ENCODE measurements around the gene NHS.

The NHS gene

GRCh38 chrX:17374619-17375366 is at the start of gene NHS:
NHS (plus strand) TSS chrX:17375200; CDS start chrX:17375758, 558 bp downstream.
- FAIRE-seq: no peak

DNA sequence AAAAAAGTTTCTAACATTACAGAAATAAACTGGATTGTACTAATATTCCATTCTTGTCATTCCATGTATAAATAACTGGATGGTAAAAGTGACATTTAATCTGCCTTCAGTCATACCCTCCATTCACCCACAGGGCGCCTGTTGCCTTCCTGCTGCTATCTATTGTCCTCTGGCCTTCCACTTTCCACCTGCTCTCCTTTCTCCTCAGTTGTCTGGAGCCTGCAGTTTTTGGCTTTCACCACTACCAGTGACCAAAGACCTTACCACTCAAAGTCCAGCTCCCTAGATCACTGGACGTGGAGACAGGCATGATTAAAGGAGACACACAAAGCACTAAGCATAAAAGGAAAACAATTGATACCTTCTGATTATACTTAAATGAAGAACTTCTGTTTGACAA is 46.2 kb upstream of the NHS start:
- no peak for FAIRE-seq

DNA sequence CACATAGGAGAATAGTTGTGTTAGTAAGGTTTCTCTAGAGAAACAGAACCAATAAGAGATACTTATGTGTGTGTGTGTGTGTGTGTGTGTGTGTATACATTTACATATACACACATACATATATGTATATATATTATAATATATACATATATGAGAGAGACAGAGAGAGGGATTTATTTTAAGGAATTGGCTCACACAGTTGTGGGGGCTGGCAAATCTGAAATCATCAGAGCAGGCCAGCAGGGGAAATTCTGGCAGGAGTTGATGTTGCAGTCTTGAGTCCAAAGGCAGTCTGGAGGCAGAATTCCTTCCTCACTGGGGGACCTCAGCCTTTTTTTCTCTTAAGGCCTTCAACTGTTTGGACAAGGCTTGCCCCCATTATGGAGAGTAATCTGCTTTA is 38.6 kb upstream of the NHS start:
- FAIRE-seq: no peak

GRCh38 chrX:17355976-17356375 is 19.0 kb upstream of the NHS start:
- no peak for FAIRE-seq

DNA sequence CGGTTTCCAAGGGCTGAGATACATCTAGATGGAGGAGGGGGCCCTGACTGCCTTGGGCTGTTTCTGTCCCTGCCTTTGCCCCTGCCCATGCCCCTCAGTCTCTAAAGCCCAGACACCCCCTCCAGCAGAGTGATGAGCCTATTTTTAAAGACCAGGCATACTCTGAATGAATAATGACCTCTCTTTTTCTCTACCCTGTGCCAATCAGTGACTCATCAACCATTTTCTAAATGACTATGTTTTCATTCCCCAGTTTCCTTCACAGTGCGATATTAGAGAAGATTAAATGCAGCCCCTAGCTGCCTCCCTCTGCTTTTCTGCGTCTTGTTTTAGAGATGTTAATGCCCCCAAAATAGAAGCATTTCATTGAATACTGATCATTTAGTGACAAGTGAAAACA is 15.5 kb upstream of the NHS start:
- no peak for FAIRE-seq

DNA sequence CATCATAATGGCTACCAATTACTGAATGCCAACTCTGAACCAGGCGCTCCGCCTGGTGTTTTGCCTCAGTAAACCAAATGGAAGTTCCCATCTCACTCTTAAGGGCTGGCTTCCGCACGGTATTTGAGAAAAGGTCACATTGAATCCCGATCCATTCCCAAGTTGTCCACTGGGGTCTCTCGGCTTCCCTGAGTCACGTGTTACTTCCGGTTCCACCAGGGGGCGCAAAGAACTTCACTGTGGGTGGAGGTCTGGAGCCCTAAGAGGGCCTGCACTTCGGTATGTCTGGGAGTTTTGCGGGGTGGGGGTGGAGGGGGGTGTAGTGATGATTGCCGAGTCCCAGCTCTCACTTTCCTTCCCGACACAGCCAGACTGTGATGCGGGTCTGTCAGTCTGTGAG is 13.4 kb upstream of the NHS start:
- no peak for FAIRE-seq

DNA sequence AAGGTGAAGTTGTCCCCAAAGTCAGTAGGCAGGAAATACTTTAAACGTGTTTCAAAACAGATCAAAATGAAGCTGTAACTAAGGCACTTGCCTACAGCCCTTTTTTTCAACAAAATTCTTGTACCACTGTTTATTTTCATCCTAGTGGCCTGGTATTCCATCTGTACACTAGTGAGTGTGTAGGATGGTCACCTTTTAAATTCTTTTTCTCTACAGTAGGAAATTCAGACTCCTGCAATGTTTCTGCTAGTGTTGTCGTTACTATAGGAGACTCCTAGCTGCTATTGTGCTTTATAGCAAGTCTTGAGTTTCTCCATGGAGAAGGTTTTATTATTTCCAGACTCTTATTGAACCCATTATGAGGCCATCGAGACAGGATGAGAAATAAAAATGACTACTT is 7.0 kb upstream of the NHS start:
- no peak for FAIRE-seq

GRCh38 chrX:17369309-17369708 is 5.7 kb upstream of the NHS start:
- FAIRE-seq: no peak

DNA sequence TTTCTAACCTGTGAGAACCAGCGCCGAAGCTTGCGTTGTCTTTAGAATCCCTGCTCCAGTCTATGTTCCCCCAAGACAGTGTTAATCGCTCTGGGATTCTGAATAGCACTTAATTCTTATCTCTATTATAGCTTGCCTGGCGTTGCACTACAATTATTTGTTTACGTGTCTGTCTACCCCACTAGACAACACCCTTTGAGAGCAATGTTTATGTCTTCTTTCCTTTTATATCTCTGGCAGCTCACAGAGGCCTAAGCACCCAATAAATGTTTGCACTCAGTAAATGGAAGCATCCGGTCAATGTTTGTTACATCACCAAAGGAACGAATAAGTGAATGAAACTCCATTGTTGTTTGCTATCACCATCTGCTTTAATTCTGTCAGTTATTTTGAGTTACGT is 4.8 kb upstream of the NHS start:
- FAIRE-seq: no peak

GRCh38 chrX:17372052-17372451 is 2.9 kb upstream of the NHS start:
- no peak for FAIRE-seq

DNA sequence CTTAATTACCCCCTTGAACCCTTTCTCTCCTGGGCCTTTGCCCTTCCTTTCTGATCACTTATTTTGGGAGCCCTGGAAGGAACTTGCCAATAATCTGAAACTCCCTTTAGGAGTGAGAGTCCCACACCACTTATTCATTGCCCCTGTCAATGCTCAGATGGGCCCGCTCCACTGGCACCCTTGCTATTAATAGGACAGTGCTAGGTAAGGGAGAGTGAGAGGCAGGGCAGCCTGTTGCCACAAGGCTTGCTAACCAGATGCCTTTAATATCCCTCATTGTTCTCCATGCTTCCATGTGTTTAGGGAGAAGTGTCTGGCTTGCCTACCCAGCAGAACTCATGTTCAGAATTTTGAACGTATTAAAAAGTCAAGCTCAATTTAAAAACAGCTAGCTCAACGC is 1.7 kb upstream of the NHS start:
- no peak for FAIRE-seq

- no peak for FAIRE-seq
These were observed 302 bp downstream of the NHS start for GRCh38 chrX:17375367-17375636.

DNA sequence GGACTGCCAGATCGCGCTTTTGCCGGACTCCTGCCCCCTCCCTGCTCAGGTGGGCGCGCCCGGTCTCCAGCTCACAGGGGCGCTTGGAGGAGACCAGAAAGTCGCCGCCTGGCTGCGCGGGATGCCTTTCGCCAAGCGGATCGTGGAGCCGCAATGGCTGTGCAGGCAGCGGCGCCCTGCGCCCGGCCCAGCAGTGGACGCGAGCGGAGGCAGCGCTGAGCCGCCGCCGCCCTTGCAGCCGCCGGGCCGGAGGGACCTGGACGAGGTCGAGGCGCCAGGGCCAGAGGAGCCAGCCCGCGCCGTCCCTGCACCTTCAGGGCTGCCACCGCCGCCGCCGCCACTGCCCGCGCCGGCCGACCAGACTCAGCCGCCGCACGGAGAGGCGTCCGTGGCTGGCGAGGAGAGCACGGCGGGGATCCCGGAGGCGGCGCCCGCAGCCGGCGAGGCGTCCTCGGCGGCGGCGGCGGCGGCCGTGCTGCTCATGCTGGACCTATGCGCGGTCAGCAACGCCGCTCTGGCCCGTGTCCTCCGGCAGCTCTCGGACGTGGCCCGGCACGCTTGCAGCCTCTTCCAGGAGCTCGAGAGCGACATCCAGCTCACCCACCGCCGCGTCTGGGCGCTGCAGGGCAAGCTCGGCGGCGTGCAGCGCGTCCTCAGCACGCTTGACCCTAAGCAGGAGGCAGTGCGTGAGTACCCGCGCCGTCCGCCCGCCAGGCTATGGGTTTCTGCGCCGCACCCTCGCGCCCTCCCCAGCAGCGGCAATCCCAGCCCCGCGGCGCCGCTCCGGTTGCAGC is 834 bp downstream of the NHS start:
- no peak for FAIRE-seq

DNA sequence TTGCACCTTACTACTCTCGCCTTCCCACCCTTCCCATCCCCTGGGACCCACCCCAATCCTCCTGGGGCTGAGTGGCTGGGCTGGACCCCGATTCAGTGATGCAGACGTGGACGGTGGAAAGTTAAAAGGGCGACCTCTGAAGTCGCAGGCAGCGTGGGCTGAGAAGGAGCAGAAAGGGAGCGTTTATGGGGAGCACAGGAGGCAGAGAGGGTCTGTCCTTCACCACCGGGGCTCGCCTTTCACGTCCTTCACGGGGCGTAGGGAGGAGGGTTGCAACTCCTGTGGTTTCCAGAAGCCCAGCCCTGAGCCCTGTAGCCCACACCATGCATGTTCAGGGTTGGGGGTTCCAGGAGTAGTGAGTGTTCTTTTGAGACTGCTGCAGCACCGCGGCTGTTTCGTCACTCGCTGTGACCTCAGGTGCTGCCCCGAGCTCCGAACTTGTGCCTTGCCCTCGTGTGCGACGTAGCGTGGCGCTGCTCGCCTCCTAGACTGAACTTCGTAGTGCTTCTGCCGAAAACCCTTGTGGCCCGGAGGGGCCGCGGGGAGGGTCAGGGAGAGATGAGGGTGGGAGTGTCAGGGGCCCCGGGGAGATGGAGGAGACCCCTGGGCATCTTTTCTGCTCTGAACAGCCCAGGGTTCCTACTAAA is 1.6 kb downstream of the NHS start:
- FAIRE-seq: no peak

GRCh38 chrX:17377091-17377717 is 2.2 kb downstream of the NHS start:
- no peak for FAIRE-seq

DNA sequence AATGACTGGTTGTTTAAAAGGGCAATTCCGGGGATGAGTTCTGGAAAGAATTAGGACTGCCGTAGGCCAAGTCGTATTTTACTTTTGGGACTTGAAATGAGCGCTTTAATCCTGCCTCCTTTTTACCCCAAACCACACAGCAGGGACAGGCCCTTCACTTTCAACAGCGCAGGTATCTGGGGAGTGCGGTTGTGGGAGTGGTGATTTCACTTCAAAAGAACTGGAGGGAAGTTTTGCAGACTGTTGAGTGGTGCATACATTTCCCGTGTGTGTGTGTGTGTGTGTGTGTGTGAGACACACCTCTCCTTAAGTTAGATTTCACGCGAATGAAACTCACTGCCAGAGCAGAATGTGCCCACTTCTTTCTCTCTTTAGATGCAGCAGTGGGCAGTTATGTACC is 2.8 kb downstream of the NHS start:
- no peak for FAIRE-seq

GRCh38 chrX:17380221-17380620 is 5.2 kb downstream of the NHS start:
- no peak for FAIRE-seq

GRCh38 chrX:17390419-17390850 is 15.4 kb downstream of the NHS start:
- FAIRE-seq: no peak

GRCh38 chrX:17395154-17395553 is 20.2 kb downstream of the NHS start:
- no peak for FAIRE-seq

DNA sequence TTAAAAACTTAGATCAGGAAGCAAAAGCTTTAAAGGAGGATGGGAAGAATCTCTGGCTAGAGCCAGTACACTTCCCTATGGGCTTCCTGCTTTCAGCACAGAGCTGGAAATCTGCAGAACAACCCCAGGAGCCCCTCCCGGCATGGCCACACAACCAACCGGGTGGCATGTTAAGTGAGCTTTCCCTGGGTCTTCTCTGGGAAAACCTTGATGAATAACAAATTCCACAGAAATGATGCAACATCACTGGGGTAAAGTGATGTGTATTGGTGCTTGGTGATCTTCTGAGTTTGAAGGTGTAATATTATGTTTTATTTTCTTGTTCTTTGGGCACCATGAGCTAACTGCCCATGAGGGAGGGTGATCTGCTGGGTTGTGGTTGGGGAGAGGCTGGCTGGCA is 22.1 kb downstream of the NHS start:
- FAIRE-seq: no peak

- no peak for FAIRE-seq
These were observed 28.2 kb downstream of the NHS start for GRCh38 chrX:17403189-17403691.

DNA sequence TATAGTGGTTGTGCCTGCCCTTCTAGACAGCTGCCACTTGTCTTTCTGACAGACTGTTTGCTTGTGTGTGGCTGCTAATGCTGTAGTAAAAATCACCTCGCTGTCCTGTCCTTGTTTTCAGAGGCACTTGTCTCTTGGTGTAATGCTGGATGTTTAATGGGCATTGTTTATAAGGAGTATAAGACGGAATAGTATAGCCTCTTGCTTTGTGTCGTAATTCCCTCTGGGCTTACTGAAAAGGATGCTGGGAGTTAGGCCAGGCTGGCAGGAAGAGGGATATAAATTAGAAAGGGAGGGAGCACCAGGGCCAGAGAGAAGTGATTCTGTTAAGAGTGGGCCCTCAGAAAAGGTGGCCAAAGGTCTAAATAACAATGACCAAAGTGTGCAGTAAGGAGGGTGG is 29.0 kb downstream of the NHS start:
- FAIRE-seq: no peak

- no peak for FAIRE-seq
These were observed 30.4 kb downstream of the NHS start for GRCh38 chrX:17405225-17405969.
